ENCODE data around the gene MOGAT3. TPM values are rescaled to one million over a fixed set of nuclear protein-coding genes. Genes with fewer than 3 reads are reported as not detected.
A peak's percentile ranks its signal among the peaks of the same experiment; 100 is the strongest.

MOGAT3 gene
- polyA plus RNA-seq, 1 donor (not counting 4 experiments of a cell fraction or from before 2014, with no cell fraction given) = not detected

DNA sequence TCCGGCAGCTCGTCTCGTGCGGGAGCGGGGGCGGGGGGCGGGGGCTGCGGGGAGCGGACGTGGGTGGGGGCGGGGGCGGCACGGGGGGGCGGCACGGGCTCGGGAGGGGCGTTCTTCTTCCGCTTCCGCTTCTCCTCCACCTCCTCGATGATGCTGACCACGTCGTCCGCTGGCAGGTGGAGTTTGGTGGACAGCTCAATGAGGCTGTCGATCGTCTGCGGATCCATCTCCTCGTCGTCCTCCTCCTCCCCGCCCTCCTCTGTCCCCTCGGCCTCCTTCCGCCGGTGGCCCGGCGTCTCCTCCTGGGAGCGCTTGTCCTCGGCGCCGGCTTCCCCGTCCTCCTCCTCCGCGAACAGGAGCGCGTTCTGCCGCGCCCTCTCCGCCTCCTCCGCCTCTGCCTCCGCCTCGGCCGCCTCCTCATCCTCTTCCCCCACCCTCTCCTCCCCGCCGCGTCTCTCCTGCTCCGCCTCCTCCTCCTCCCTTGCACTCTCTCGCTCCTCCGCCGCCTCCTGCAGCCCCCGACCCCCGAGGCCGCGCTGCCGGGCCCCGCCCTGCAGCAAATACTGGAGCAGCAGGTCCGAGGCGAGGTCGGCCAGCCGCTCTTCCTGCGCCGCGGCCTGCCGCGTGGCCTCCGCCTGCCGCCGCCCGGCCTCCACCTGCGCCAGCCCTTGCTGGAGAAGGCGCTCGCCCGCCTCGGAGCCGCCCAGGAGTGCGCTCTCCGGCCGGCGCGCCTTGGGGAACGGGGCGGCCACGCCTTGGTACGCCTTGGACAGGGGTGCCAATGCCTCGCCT is 37.4 kb downstream of the MOGAT3 start:
- H3K9ac ChIP-seq (ENCODE audit: control insufficient read depth, extremely low read depth, insufficient read depth, low read length) = peak overlapping the region; percentile 44
- dilution Hi-C loops (cut with MboI; ENCODE audit: extremely low pct_ligation_motif_present, low sequenced_read_pairs) = no loop called here
- H3K4me2 ChIP-seq (ENCODE audit: control insufficient read depth, extremely low read depth, insufficient read depth, low read depth, low read length) = peak overlapping the region; percentile 76
- no peak overlapping the region for H3K27ac ChIP-seq (ENCODE audit: control insufficient read depth, insufficient read depth, low read length)
- peak overlapping the region; percentile 30 for H2AFZ ChIP-seq (ENCODE audit: control insufficient read depth, low read length)
- no peaks in the 10 kb centered on the region for H3K79me2 ChIP-seq (ENCODE audit: control insufficient read depth, insufficient read depth, low read length)
- FAIRE-seq (no peak), DNase-seq (ENCODE audit: low read depth, low spot score) (no peak)
- H3K27me3 ChIP-seq (ENCODE audit: control insufficient read depth, extremely low read depth, insufficient read depth, low read length) = peaks cover 37% of the 10 kb centered on the region
- peaks cover 3% of the 10 kb centered on the region for H4K20me1 ChIP-seq (ENCODE audit: control insufficient read depth, extremely low read depth, insufficient read depth, low read length)
- H3K9me1 ChIP-seq (ENCODE audit: control insufficient read depth, extremely low read depth, insufficient read depth, low read length) = no peaks in the 10 kb centered on the region
- H3K36me3 ChIP-seq (ENCODE audit: control insufficient read depth in 2 of 2, extremely low read depth in 1 of 2, insufficient read depth in 2 of 2, low read length in 2 of 2) = peaks cover 14 to 20% of the 10 kb centered on the region in 2 experiments
- H3K9me3 ChIP-seq (ENCODE audit: control insufficient read depth, low read depth, low read length) = no peaks in the 10 kb centered on the region
- H3K4me3 ChIP-seq (ENCODE audit: control insufficient read depth in 2 of 3, extremely low read depth in 1 of 3, insufficient read depth in 2 of 3, low read depth in 1 of 3, low read length in 3 of 3) = peak overlapping the region; percentile 34 to 57 (median 51)
- TF ChIP-seq, protein P1, sequence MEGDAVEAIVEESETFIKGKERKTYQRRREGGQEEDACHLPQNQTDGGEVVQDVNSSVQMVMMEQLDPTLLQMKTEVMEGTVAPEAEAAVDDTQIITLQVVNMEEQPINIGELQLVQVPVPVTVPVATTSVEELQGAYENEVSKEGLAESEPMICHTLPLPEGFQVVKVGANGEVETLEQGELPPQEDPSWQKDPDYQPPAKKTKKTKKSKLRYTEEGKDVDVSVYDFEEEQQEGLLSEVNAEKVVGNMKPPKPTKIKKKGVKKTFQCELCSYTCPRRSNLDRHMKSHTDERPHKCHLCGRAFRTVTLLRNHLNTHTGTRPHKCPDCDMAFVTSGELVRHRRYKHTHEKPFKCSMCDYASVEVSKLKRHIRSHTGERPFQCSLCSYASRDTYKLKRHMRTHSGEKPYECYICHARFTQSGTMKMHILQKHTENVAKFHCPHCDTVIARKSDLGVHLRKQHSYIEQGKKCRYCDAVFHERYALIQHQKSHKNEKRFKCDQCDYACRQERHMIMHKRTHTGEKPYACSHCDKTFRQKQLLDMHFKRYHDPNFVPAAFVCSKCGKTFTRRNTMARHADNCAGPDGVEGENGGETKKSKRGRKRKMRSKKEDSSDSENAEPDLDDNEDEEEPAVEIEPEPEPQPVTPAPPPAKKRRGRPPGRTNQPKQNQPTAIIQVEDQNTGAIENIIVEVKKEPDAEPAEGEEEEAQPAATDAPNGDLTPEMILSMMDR (optimal IDR thresholded peaks at IDR 0.05 in 1 of 3, IDR thresholded peaks at IDR 0.05 in 1 of 3, conservative IDR thresholded peaks at IDR 0.05 in 1 of 3; ENCODE audit: extremely low read depth in 1 of 3, insufficient read depth in 2 of 3, low read length in 3 of 3) = no peak
- TF ChIP-seq EZH2 (IDR thresholded peaks at IDR 0.05; ENCODE audit: low read length) = no peak
- peaks cover 32% of the 10 kb centered on the region for H3K4me1 ChIP-seq (ENCODE audit: control insufficient read depth, extremely low read depth, insufficient read depth, low read length)

DNA sequence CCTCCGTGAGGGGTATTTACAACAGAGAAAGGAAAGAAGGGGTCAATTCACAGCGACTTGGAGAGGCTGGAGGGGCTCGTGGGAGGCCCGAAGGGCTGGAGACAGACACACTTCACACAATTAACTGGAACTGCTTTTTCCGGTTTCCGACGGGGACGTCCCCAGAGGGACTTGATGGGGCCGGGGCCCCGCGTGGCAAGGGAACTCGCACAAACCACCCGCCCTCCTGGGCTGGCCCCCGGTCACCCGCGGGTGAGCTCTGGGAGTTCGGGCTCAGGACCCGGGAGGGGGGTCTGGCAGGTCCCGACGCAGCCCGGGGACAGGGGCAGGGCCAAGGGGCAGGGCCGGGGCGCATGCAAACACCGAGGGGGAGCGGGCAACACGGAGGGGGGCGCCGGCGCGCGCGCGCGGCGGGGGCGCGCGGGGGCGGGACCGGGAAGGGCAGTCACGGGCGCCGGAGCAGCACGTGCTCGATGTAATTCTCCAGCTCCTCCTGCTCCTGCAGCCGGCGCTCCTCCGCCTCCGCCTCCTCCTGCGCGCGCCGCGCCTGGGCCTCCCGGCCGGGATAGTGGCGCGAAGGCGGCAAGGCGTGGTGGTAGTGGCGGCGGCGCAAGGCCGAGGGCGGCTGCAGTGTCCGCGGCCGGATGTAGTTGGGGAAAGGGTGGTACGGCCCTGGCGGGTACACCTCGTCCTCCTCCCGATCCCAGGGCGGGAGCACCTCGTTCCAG is 38.1 kb downstream of the MOGAT3 start:
- no peaks in the 10 kb centered on the region for H3K9me3 ChIP-seq (ENCODE audit: control insufficient read depth, low read depth, low read length)
- no peaks in the 10 kb centered on the region for H3K79me2 ChIP-seq (ENCODE audit: control insufficient read depth, insufficient read depth, low read length)
- peaks cover 30% of the 10 kb centered on the region for H3K27me3 ChIP-seq (ENCODE audit: control insufficient read depth, extremely low read depth, insufficient read depth, low read length)
- peaks cover 25% of the 10 kb centered on the region for H3K4me1 ChIP-seq (ENCODE audit: control insufficient read depth, extremely low read depth, insufficient read depth, low read length)
- H3K36me3 ChIP-seq (ENCODE audit: control insufficient read depth in 2 of 2, extremely low read depth in 1 of 2, insufficient read depth in 2 of 2, low read length in 2 of 2) = peaks cover 14 to 25% of the 10 kb centered on the region in 2 experiments
- H4K20me1 ChIP-seq (ENCODE audit: control insufficient read depth, extremely low read depth, insufficient read depth, low read length) = no peaks in the 10 kb centered on the region
- no peak overlapping the region for H2AFZ ChIP-seq (ENCODE audit: control insufficient read depth, low read length)
- H3K4me3 ChIP-seq (ENCODE audit: control insufficient read depth in 2 of 3, extremely low read depth in 1 of 3, insufficient read depth in 2 of 3, low read depth in 1 of 3, low read length in 3 of 3) = peak overlapping the region; percentile 24 to 49 (median 35)
- TF ChIP-seq EZH2 (IDR thresholded peaks at IDR 0.05; ENCODE audit: low read length) = no peak
- TF ChIP-seq, protein P1 (optimal IDR thresholded peaks at IDR 0.05 in 1 of 3, IDR thresholded peaks at IDR 0.05 in 1 of 3, conservative IDR thresholded peaks at IDR 0.05 in 1 of 3; ENCODE audit: extremely low read depth in 1 of 3, insufficient read depth in 2 of 3, low read length in 3 of 3) = peak in 1 of 3 experiments; percentile 14
- DNase-seq (ENCODE audit: low read depth, low spot score) = no peak
- dilution Hi-C loops (cut with MboI; ENCODE audit: extremely low pct_ligation_motif_present, low sequenced_read_pairs) = no loop called here
- no peaks in the 10 kb centered on the region for H3K9me1 ChIP-seq (ENCODE audit: control insufficient read depth, extremely low read depth, insufficient read depth, low read length)
- H3K27ac ChIP-seq (ENCODE audit: control insufficient read depth, insufficient read depth, low read length) = no peak overlapping the region
- no peak overlapping the region for H3K9ac ChIP-seq (ENCODE audit: control insufficient read depth, extremely low read depth, insufficient read depth, low read length)
- no peak for FAIRE-seq
- H3K4me2 ChIP-seq (ENCODE audit: control insufficient read depth, extremely low read depth, insufficient read depth, low read depth, low read length) = peak overlapping the region; percentile 51

Measured in keratinocyte (primary cell).